ENCODE results near the gene GABBR2.
"Not testable (repeated sequence)": the region's sequence is repeated elsewhere in the genome, so short reads cannot be mapped to it uniquely, and the experiment has no call there.

GABBR2 gene

DNA sequence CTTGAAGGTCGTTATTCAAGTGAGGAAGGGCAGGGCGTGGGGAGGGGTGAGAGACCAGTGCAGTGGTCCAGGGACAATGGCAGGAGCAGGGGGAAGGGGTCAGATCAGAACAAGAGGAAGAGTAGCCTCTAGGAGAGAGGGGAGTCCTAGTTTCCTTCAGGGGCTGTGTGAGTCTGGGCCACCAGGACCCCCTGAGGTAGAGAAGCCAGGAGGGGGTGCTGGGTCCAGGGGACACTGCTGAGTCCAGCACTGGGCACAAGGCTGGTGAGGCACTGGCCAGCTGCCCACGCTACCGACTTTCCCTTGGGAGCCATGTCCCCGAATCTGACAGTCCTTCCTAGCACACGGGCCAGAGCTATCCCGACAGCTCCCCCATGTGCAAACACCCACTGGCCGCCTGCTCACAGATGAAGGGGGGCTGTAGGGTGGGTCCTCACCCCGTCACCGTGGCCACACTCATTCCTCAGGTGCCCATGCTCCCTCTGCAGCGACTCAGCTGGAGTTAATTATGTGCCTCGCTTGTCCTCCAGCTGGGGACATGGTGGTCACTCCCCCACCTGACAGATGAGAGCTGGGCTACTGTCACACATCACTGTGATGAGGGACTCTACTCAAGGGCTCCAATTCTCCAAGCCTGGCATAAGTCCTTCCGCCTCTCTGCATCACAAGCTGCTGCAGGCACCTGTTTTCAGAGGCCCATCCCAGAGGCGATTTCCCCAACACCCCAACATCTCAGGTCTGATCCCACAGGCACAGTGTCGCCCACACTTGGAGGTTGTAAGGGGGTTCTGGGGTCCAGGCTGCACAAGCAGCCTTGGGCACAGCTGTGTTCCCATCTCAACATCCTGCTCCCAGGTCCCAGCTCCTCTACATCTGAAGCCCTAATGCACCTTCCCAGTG is 115.1 kb downstream of the GABBR2 start:
- DNase-seq, result no peak
- no peak for ATAC-seq

DNA sequence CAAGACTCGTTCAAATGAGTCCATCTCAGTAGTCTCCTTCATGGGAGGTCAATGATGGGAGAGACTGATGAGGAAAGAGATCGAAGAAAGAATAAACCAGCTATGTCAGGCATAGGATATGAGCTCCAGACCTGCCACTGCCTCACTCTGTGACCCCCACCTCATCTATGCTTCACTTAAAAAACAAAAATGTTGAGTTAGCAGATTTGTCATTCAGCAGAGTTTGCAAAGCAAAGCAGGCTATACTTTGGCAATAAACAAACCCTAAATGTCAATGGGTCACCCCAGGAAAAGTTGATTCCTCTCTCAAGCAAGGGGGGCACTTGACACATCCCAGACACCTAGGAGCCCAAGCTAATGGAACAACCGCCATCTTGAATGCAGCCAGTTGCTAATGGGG is 117.0 kb downstream of the GABBR2 start:
- ATAC-seq (no peak), DNase-seq (no peak)

DNA sequence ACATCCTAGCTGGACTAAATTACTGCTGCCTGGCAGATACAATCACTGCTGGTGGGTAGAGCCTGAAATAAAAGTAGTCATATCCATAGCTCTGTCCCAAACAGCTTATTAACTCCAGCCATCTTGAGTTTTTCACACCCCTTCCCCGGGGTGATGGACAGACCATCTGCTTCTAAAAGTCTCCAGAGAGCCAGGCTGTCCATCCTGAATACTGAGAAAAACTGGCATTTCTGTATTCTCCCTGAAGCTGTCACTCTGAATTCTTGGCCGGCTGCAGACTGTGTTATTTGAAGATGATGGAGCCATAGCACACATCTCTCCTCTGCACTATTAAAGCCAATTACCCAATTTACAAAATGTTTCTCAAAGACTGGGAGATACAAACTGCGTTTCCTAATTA is 118.6 kb downstream of the GABBR2 start:
- ATAC-seq (no peak), DNase-seq (no peak)

DNA sequence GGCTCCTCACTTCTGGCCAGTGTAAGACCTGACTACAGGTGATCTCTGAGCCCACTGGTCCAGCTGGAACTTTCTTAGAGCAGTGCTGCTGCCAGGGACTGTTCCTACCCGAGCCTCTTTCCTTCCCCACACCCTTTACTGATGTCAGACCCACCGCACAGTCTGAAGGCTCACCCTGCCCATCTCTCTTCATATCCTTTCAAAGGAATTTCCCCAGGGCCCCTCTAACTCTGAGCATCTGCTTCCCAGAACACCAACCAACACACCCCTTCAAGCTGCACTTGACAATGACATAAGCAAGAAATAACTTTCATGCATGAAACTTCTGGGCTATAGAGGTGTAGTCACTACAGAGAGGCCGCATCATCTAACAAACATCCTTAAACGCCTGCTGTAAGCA is 119.6 kb downstream of the GABBR2 start:
- ATAC-seq, result no peak
- DNase-seq, result no peak

DNA sequence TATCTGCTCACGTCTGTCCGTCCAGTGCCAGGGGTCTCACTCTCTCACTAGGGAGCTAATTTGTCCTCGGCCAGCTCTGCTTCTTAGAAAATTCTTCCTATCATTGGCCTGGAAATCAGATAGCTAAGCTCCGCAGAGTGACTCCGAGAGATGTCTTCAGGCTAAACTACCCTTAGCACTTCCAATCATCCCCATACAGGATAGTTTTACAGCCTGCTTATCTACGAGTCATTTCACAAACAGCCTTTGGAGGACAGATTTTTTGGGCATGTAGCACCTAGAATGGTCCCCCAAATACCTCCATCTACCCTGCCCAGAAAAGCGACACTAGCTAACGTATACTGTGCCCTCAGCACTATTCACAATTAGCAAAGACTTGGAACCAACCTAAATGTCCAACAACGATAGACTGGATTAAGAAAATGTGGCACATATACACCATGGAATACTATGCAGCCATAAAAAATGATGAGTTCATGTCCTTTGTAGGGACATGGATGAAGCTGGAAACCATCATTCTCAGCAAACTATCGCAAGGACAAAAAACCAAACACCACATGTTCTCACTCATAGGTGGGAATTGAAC is 123.8 kb downstream of the GABBR2 start:
- ATAC-seq, DNase-seq: not testable (repeated sequence)

DNA sequence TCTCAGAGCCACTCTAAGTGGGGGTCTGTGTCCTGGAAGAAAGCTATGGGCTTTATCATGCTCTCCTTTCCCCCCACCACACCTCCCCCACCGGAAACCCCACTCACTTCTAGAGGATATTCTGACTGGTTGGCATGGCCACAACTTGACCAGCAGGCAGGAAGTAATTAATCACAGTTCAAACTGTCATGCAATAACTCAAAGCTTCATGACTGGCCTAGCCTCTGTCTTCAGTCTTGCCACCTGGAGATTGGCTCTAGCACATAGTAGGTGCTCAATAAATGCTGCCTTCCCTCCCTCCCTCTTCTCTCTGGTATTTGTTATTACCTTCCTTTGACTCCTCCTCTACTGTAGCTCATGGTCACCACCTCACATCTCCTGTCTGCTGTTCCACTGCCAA is 124.7 kb downstream of the GABBR2 start:
- peak; percentile 9 for DNase-seq
- peak; percentile 52 for ATAC-seq

DNA sequence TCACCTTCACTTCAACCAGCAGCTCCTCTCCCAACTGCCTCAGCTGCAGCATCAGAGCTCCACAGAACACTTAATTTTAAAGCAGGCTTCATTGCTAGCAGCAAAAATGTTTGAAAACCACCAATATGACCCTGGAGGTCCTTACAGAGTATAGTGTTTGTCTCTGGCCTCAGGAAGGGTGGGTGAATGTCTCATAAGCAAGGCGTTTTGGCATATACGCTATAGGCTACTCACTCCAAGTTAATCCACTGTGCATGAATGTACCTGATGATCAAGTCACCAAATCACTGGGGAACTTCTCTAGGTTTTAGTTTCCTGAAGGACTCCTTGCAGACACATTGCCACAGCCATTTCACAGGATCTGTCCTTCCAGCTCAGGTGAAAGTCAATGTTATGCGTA is 125.3 kb downstream of the GABBR2 start:
- DNase-seq (no peak), ATAC-seq (no peak)

DNA sequence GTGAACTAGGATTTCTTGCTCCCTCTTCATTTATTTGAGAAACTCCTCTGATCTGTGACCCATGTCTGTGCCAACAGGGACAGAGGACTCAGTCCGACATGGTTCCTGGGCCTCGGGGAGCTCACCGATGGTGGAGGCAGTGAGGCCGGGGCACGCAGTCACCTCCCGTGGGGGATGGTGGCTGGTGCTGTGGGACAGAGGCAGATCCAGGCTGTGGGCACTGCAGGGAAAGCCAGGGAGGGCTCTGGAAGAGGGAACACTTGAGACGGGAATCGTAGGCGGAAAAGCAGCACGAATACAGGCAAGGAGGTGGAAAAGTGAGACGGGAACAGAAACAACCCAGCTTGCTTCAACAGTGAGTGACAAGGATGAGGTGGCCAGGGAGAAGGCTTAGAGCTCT is 127.8 kb downstream of the GABBR2 start:
- no peak for ATAC-seq
- DNase-seq, result no peak

DNA sequence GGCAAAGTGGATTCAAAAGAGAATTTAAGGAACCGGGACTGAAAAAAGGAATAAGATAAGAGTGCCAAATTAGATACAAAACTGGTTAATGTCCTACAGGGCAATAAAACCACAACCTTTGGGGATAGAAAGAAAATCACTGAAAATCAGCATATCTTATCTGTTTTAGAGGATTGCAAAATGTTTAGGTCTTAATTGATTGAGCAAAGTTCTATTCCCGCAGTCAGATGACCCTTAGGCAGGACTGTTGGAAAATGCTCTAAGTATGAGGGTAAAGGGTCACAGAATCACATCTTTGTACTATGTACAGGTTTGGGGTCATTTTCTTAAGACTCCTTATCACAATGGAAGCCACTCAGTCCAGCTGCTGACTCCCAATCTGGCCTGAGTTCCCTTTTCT is 129.0 kb downstream of the GABBR2 start:
- no peak for ATAC-seq
- DNase-seq, result no peak

DNA sequence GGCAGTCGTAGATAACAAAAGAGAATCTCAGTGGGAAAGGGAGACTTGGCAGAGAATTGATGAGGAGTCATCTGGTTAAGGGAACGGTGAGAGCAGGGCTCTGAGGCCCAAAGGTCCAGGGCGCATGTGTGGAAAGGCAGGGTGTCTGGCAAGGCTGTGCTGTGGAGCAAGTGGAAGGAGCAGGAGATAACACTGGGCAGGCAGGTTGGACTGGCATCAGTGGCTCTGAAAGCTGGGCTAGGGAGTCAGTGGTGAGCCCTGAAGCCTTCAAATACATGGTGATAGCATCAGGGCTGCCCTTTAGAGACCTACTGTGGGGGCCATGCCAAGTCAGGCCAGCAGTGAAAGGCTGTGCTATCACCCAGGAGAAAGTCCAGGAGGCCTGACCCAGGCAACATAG is 131.3 kb downstream of the GABBR2 start:
- DNase-seq (no peak), ATAC-seq (no peak)

DNA sequence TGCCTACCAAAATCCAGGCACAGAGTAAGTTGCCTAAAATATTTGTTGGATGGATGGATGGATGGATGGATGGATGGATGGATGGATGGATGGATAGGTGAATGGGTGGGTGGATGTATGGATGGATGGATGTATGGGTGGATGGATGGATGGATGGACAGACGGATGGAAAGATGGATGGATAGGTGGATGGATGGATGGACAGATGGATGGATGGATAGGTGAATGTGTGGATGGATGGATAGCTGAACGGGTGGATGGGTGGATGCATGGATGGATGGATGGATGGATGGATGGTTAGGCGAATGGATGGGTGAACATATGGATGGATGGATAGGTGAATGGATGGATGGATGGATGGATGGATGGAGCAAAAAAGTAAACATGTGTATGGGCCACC is 131.9 kb downstream of the GABBR2 start:
- ATAC-seq (no peak), DNase-seq (no peak)

DNA sequence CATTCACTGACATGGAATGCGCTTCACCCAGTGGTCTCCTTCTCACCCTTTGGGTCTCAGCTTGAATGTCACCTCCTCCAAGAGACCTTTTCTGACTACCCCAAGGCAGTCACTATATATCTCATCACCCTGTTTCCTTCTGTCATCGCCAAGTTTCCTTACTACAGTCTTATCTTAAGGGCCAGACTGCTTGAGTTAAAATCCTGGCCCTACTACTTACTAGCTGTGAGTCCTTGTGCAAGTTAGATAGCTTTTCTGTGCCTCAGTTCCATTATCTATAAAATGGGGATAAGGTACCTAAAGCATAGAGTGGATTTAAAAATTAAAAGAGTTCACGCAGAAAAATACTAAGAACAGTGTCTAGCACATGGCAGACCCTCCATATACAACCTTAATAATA is 132.4 kb downstream of the GABBR2 start:
- no peak for DNase-seq

DNA sequence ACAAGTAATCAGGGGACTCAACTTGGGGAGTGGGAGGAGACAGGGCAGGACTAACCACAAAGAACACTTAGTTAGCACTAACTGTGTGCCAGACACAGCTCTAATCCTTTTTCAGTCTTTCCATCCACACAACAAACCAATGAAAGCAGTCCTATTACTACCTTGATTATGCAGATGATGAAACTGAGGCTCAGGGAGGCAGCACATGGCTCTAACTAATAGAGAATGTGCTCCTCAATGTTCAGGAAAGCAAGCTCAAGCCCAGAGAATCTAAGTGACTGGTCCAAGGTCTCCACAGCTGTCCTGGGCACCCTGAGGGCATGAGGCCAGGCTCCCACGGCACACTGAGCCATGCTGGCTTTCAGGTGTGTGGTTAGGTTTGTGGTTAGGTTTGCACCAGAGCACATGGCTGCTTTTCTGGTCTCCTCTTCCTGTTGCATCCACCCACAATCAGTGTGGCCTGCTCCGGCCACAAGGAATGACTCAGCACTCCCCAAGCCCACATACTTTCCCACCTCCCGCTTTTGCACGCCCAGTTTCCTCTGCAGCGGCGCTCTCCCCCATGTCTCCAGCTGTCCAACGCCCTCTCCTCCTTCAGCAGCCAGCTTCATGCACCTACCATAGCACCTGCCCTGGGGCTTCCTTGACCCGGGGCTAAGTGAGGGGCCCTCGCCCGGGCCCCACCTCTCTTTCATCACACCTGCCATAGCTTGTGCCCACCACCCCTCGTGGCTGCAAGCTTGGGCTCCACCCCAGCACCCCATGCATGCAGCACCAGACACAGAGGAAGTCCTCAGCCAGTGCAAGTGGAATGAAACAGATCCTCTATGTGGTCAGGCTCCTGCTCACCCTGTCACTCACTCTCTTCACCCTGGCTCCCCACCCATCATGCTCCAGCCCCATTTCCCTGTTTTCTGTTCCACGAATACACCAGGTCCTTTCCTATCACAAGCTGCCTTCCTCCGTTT is 133.1 kb downstream of the GABBR2 start:
- DNase-seq (peak; percentile 53), ATAC-seq (peak; percentile 62)

More for the DNA sequence above, 132.4 kb downstream of the GABBR2 start:
- peak; percentile 25 for ATAC-seq

DNA sequence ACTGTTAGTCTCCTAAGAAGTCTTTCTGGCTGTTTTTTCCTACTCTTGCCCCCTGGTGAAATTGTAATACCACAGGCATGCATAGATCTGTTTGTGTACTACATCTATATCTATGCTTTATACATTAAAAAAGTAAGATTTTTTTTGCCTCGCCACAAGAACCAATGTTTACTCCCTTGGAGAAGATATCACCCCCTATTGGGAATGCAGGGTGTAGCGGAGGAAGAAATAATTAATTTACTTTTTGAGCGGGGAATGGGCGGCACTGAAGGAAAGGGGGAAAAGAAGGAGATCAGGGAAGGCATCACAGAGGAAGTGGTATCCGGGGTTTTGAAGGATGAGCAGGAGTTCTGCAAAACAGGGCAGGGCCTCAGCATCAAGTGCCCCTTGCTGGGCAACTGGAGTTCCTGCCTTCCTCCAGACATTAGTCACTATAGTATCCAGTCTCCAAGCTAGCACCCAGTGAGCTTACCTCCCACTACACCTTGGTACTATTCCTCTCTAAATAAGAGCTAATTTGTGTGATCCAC is 134.9 kb downstream of the GABBR2 start:
- ATAC-seq (no peak), DNase-seq (no peak)

DNA sequence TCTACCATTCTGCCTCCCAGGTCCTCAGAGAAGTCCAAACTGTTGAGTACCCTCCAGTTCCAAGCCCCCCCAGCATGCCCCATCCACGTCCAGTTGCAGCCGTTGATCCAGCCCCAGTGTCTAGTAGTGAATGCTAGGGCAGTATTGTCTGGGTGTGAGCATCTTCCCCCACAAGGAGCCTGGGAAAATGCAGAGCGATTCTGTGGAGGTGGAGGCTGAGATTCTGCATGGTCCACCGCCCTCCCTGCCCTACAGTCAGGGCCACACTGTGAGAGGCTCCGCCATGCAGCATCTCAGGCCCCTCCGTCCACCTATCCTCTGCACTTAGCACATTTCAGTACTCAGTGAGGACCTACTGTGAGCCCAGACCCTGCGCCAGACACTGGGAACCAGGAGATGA is 135.9 kb downstream of the GABBR2 start:
- no peak for ATAC-seq
- DNase-seq, result no peak

DNA sequence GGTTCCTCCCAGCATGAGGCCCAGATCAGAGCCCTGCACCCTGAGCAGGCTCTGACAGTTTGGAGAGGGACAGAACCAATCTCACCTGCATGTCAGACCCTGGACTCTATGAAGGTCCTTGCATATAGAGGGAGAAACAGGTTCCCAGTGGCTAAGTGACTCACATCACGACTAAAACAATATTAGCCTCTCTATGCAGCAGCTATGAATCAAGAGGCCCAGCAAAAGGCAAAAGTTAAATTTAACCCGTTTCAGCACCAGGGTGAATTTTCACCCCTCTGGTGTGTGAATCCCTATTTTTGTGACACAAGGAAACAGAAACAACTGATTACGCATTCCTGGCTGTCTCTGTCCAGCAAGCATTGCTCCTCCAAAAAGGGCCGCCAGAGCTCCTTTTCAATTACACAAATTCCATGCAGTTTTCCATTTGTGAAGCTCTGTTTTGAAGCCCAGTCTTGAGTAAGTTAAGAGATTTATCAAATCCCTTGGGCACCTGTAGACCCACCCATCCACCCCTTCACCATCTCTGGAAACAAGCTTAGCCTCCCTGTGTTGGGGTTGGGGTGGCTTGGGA is 136.6 kb downstream of the GABBR2 start:
- ATAC-seq (no peak), DNase-seq (no peak)

DNA sequence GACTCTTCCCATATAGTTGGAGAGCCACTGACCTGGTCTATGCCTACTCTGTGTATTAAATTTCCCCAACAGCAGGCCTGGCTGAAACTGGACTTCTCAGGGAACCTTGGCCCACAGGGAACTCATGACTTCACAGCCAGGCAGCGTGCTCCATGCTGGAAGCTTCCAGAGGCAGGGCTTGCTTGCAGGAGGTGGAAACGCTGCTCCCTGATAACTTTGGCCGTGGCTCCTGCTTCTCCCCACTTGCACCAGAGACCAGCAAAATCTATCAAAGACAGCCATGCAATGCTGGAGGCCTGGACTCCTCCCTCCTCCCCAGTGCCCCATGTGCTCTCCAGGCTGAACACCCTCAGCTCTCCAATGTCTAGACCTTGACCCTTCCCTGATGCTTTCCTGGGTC is 137.1 kb downstream of the GABBR2 start:
- DNase-seq, result no peak
- ATAC-seq, result no peak

DNA sequence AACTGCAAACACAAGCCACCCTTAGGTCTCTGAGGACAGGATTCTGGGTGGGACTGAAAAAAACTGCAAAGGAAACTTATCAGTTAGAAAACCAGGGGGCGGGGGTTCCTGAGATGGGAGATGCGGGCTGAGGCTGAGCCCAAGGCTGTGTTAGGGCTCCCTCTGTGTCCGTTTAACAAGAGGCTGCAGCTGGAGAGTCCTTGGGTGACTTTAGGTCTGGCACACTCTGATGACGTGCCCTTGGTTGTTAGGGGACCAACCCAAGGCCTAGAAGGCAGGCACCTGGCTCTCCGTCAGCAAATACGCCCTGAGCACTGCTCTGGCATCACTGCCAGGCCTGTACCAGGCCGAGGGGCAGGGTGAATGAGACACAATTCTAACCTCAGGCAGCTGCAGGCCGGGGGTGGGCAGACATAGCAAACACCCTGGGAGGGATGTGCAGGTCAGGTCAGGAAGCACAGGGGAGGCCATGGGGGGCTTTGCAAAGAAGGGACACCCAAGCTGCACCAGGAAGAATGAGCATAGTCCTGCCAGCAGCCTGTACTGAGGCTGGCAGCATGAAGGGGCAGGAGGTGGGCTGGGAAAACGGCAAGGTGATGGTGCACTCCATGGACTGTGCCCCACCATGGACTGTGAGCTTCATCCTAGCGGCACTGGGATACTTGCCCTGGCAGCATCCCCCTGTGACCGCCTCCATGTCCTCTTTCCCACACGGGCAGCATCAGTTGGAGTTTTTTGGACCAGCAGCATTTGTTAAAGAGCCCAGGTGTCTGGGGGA is 137.9 kb downstream of the GABBR2 start:
- no peak for ATAC-seq

DNA sequence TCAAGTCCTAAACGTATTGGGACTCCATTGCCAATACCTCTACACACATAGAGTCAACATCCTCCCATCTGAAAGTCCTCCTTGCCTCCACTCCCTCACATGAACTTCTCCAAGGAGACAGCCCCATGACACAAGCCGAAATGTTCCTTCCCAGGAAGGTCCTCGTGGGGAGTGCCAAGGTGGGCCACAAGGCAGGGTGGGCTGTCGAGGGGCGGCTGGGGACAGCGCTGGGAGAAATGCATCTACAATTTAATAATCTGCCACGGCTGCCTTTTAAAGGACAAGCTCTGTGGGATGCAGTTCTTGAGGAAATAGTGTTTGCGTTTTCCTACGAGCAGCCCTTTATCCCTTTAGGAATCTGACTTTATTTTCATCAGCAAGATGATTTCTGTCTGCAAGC is 138.7 kb downstream of the GABBR2 start:
- ATAC-seq (no peak), DNase-seq (no peak)

More for the DNA sequence above, 137.9 kb downstream of the GABBR2 start:
- DNase-seq, result no peak

DNA sequence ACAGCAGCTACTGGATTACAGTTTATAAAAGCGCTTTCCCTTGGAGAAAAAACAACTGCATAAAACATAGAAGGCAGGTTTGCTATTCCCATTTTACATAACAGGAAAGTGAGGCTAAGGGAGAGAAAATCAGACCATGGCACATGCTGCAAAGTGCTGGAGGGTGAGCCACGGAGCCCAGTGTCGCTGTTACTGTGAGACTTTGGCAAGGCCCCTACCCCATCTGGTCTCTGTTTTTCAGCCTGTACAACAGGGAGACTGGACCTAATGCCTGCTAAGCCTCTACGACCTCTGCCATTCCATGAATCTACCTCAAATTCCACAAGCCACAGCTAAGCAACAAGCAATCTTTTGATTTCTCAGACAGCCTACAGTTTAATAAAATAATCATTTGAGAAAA is 139.2 kb downstream of the GABBR2 start:
- DNase-seq (no peak), ATAC-seq (no peak)

DNA sequence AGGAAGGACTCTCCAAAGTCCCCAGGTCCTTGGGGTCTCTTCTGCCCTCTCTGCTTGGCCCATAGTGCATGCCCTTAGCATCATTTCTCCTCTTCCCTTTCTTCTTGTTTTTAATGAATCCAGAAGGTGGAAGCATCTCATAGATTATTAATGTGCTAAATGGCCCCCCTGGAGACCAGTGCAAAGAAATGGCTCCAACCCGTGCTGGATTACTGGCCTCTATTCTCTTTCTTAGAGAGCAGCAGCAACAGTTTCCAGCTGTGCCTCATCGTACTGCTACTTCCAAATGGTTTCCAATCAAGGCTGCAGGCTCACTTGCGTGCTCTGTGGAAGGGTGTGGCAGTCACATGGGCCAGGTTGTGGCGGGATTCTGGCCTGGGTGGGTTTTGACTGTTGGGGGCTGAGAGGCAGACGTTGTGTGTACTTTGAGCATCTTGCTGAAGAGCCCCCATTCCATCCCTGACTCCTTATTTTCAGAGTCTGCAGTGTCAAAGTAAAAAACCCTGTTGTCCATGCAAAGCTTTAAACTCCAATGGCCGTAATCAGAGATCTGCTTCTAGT is 139.7 kb downstream of the GABBR2 start:
- DNase-seq, result no peak
- ATAC-seq, result no peak

All from stimulated activated naive CD8-positive, alpha-beta T cell treated with anti-CD3 and anti-CD28 coated beads, Interleukin-15, Interleukin-2, amounts not matched to agents 100 U/mL and 50 U/mL, for 24 hours (primary cell).